Thyroid gland (tissue), 4 donors: ENCODE results near the gene UNC13D. TPM values are rescaled to one million over a fixed set of nuclear protein-coding genes. Genes with fewer than 3 reads are reported as not detected.

Experiments used
- DNase-seq, 2 donors: peaks; one replicate each; pipeline ENCODE4 v3.0.0-alpha.2; 2019
- H3K27ac ChIP-seq, 3 donors: fragments of 200-600 bp; sonication (generic); 1 replicate in 2 of 3; 2 replicates in 1 of 3; pipeline ENCODE4 v1.5.1; 2016 to 2019; ENCODE audit warnings: mild to moderate bottlenecking in 1 of 3, moderate library complexity in 1 of 3
- H3K27me3 ChIP-seq: fragments of 200-600 bp; sonication (generic); one replicate; pipeline ENCODE4 v1.5.1; 2019
- H3K36me3 ChIP-seq, 2 donors: fragments of 200-600 bp; sonication (generic); one replicate each; pipeline ENCODE4 v1.5.1; 2016 to 2019
- H3K4me1 ChIP-seq, 2 donors: fragments of 200-600 bp; sonication (generic); one replicate each; pipeline ENCODE4 v1.5.1; 2017 to 2019
- H3K4me3 ChIP-seq, 3 donors: fragments of 200-600 bp; sonication (generic); replicated peaks in 1 of 3; 1 replicate in 2 of 3; 2 replicates in 1 of 3; pipeline ENCODE4 v1.5.1; 2016; ENCODE audit warnings: mild to moderate bottlenecking in 1 of 3
- H3K9me3 ChIP-seq: fragments of 200-600 bp; sonication (generic); one replicate; pipeline ENCODE4 v1.5.1; 2017
- CTCF ChIP-seq, 6 experiments: fragments of 200-600 bp in 3 of 6; fragments of 450-650 bp in 3 of 6; sonication (generic) in 3 of 6; IDR thresholded peaks; one replicate each; pipeline ENCODE4 v1.5.1; 2016 to 2019; ENCODE audit warnings: antibody characterized with exemption in 6 of 6, mild to moderate bottlenecking in 2 of 6, inconsistent platforms in 1 of 6, moderate library complexity in 1 of 6
- POLR2A ChIP-seq, 2 donors: fragments of 450-650 bp; IDR thresholded peaks; one replicate each; pipeline ENCODE4 v1.6.1; 2017; ENCODE audit warnings: antibody characterized with exemption in 2 of 2, mild to moderate bottlenecking in 2 of 2, moderate library complexity in 1 of 2
- WGBS, 2 donors: methylation state at CpG; one replicate each; pipeline ENCODE4 v1.1.5; 2017; 5-methylcytosine and 5-hydroxymethylcytosine counted together
- intact Hi-C: fragments of 100-400 bp; cut with DNase I; formaldehyde crosslinking; loops from one replicate; pipeline ENCODE4 v1.15.1; 2023
- total RNA-seq, 4 donors: library from RNA; depleted of rRNA; stranded (reverse); fragments of >200 nt; gene quantifications; one replicate each; pipeline ENCODE4 v1.2.3, GENCODE V29; 2016

Gene UNC13D
- total RNA-seq, 4 donors from 2014 or later, result 4.0 to 8.1 (median 5.2) TPM

- 67 to 73% methylated on average over 1 to 2 of the region's 2 CpGs for WGBS, 2 donors
- intact Hi-C loops, result no loop called here
- Histone ChIP-seq H3K27me3 (no peaks in the 10 kb centered on the region), H3K9me3 (no peaks in the 10 kb centered on the region), H3K4me1 (peaks cover 16 to 22% of the 10 kb centered on the region in 2 donors), H3K27ac (no peak overlapping the region), H3K4me3 (no peak overlapping the region), H3K36me3 (peaks cover 24 to 31% of the 10 kb centered on the region in 2 donors)
- TF ChIP-seq CTCF (IDR thresholded peaks at IDR 0.05), result no peak
- no peak for TF ChIP-seq POLR2A (IDR thresholded peaks at IDR 0.05)
- no peak for DNase-seq
Measured at GRCh38 chr17:75824666-75825065, 19.5 kb downstream of the UNC13D start.

GRCh38 chr17:75824050-75824552 lies 20.1 kb downstream of the UNC13D start:
- intact Hi-C loops, result no loop called here
- H3K4me3 ChIP-seq, result no peak overlapping the region
- H3K27me3 ChIP-seq, result no peaks in the 10 kb centered on the region
- DNase-seq, result no peak
- peaks cover 16 to 22% of the 10 kb centered on the region in 2 donors for H3K4me1 ChIP-seq
- peaks cover 30 to 36% of the 10 kb centered on the region in 2 donors for H3K36me3 ChIP-seq
- TF ChIP-seq POLR2A (IDR thresholded peaks at IDR 0.05) (no peak), CTCF (IDR thresholded peaks at IDR 0.05) (no peak)
- no peaks in the 10 kb centered on the region for H3K9me3 ChIP-seq
- WGBS, 2 donors, result 96 to 97% methylated on average over 9 to 13 of the region's 13 CpGs
- H3K27ac ChIP-seq, result no peak overlapping the region

GRCh38 chr17:75823257-75824041 lies 20.8 kb downstream of the UNC13D start:
- intact Hi-C loops, result no loop called here
- Histone ChIP-seq H3K27me3 (no peaks in the 10 kb centered on the region), H3K27ac (no peak overlapping the region), H3K36me3 (peaks cover 36 to 43% of the 10 kb centered on the region in 2 donors), H3K4me1 (peaks cover 16 to 22% of the 10 kb centered on the region in 2 donors), H3K4me3 (no peak overlapping the region), H3K9me3 (no peaks in the 10 kb centered on the region)
- WGBS, 2 donors, result 92% methylated on average over 23 to 25 of the region's 28 CpGs
- DNase-seq, result no peak
- no peak for TF ChIP-seq CTCF (IDR thresholded peaks at IDR 0.05)
- TF ChIP-seq POLR2A (IDR thresholded peaks at IDR 0.05), result no peak

GRCh38 chr17:75822800-75823166 lies 21.4 kb downstream of the UNC13D start:
- peaks cover 13 to 20% of the 10 kb centered on the region in 2 donors for H3K4me1 ChIP-seq
- no peak overlapping the region for H3K27ac ChIP-seq
- WGBS, 2 donors, result 33 to 42% methylated on average over 1 to 3 of the region's 3 CpGs
- TF ChIP-seq POLR2A (IDR thresholded peaks at IDR 0.05) (no peak), CTCF (IDR thresholded peaks at IDR 0.05) (no peak)
- no peak overlapping the region for H3K4me3 ChIP-seq
- intact Hi-C loops, result no loop called here
- no peak for DNase-seq
- H3K36me3 ChIP-seq, result peaks cover 43 to 49% of the 10 kb centered on the region in 2 donors
- H3K9me3 ChIP-seq, result no peaks in the 10 kb centered on the region
- H3K27me3 ChIP-seq, result no peaks in the 10 kb centered on the region

- Histone ChIP-seq H3K4me3 (no peak overlapping the region), H3K9me3 (no peaks in the 10 kb centered on the region), H3K4me1 (peaks cover 7 to 15% of the 10 kb centered on the region in 2 donors), H3K27me3 (no peaks in the 10 kb centered on the region), H3K36me3 (peaks cover 48 to 50% of the 10 kb centered on the region in 2 donors), H3K27ac (no peak overlapping the region)
- WGBS, 2 donors, result 48 to 63% methylated on average over 10 to 12 of the region's 18 CpGs
- TF ChIP-seq POLR2A (IDR thresholded peaks at IDR 0.05), result no peak
- TF ChIP-seq CTCF (IDR thresholded peaks at IDR 0.05), result no peak
- intact Hi-C loops, result no loop called here
- DNase-seq, result peak; percentile 96
Measured at GRCh38 chr17:75822119-75822799, 21.9 kb downstream of the UNC13D start.
